WERI-Rb-1 (cell line): ENCODE measurements around the gene RTEL1.

Experiments used
- DNase-seq: peaks from one replicate; pipeline ENCODE4 v3.0.0-alpha.2; 2020
- H3K27ac ChIP-seq: fragments of 250-450 bp; sonication (Bioruptor Pico); 2 replicates; pipeline ENCODE4 v1.5.1; 2020; ENCODE audit warnings: mild to moderate bottlenecking, moderate library complexity
- H3K27me3 ChIP-seq: fragments of 250-450 bp; sonication (Bioruptor Pico); 2 replicates; pipeline ENCODE4 v1.5.1; 2021; ENCODE audit warnings: mild to moderate bottlenecking, low read depth, moderate library complexity; ENCODE audit not compliant: insufficient read depth, severe bottlenecking
- H3K36me3 ChIP-seq: fragments of 250-450 bp; sonication (Bioruptor Pico); 2 replicates; pipeline ENCODE4 v1.5.1; 2020; ENCODE audit warnings: mild to moderate bottlenecking, moderate library complexity
- H3K4me3 ChIP-seq: 2 replicates; pipeline ENCODE4 v1.5.1; 2011; ENCODE audit warnings: low read depth, mild to moderate bottlenecking, control low read depth, low read length
- H3K9me3 ChIP-seq: fragments of 250-450 bp; sonication (Bioruptor Pico); 2 replicates; pipeline ENCODE4 v1.5.1; 2021; ENCODE audit warnings: mild to moderate bottlenecking, moderate library complexity; ENCODE audit not compliant: severe bottlenecking
- TF ChIP-seq, protein P1 (sequence below): IDR thresholded peaks from 2 replicates; pipeline ENCODE4 v1.5.1; 2011; ENCODE audit warnings: low read depth, mild to moderate bottlenecking, control low read depth, inconsistent platforms, low read length

The RTEL1 gene

DNA sequence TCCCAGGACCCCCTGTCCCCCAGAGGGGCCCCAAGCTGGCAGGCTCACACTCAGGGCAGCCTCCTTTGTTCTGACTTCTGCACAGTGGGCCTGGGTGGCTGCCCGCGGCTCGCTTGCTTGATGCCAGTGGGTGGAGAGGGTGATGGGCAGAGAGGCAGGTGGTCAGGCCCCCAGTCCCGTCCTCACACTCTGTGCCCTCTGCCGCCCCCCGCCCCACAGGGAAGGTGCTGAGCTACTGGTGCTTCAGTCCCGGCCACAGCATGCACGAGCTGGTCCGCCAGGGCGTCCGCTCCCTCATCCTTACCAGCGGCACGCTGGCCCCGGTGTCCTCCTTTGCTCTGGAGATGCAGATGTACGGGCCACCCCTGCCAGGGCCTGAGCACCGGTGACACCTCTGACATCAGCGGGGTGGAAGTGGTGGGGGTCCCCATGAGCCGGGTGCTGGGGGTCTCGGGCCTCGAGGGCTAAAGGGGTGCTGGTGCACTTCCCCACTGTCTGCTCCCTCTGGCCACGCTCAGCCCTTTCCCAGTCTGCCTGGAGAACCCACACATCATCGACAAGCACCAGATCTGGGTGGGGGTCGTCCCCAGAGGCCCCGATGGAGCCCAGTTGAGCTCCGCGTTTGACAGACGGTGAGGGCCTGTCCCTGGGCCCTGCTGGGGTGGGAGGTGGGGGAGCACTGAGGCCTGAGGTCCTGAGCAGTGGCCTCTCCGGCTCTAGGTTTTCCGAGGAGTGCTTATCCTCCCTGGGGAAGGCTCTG lies 29.5 kb downstream of the RTEL1 start:
- Histone ChIP-seq H3K36me3 (peaks cover 9% of the 10 kb centered on the region), H3K9me3 (no peaks in the 10 kb centered on the region), H3K4me3 (no peak overlapping the region), H3K27me3 (no peaks in the 10 kb centered on the region), H3K27ac (no peak overlapping the region)
- DNase-seq = no peak
- TF ChIP-seq, protein P1, sequence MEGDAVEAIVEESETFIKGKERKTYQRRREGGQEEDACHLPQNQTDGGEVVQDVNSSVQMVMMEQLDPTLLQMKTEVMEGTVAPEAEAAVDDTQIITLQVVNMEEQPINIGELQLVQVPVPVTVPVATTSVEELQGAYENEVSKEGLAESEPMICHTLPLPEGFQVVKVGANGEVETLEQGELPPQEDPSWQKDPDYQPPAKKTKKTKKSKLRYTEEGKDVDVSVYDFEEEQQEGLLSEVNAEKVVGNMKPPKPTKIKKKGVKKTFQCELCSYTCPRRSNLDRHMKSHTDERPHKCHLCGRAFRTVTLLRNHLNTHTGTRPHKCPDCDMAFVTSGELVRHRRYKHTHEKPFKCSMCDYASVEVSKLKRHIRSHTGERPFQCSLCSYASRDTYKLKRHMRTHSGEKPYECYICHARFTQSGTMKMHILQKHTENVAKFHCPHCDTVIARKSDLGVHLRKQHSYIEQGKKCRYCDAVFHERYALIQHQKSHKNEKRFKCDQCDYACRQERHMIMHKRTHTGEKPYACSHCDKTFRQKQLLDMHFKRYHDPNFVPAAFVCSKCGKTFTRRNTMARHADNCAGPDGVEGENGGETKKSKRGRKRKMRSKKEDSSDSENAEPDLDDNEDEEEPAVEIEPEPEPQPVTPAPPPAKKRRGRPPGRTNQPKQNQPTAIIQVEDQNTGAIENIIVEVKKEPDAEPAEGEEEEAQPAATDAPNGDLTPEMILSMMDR = no peak

DNA sequence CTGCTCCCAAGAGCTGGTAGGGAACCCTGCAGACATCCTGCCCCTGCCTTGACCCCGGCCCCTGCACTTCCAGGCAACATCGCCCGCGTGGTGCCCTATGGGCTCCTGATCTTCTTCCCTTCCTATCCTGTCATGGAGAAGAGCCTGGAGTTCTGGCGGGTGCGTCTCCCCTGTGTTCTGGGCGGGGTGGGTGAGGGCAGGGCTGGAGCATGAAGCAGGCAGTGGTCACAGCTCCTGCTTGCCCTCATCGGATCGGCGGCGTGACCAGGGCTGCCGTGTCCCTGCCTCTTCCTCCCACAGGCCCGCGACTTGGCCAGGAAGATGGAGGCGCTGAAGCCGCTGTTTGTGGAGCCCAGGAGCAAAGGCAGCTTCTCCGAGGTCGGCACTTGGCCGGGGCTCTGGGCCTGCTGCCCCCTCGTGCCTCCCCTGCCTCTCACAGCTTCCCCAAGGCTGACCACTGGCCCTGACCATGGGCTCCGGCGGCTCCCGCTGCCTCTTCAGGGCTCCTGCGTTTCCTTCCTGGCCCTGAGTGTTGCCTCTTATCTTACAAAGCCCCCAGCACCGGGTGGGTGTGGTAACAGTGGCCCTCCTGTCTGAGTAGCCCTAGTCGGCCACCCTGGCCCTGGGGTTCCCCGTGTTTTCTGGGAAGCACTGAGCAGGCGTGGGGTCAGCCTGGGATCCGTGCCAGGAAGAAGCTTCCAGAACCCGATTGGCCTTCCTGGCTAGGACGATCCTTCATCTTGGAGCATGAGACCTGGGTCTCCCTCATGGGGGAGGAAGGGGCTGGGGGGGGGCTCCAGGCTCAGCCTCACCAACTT lies 30.3 kb downstream of the RTEL1 start:
- DNase-seq = no peak
- TF ChIP-seq, protein P1 = no peak
- H3K36me3 ChIP-seq = peaks cover 6% of the 10 kb centered on the region; the same call in 1 of the 2 replicates
- H3K27ac ChIP-seq = no peak overlapping the region
- no peaks in the 10 kb centered on the region for H3K9me3 ChIP-seq
- no peaks in the 10 kb centered on the region for H3K27me3 ChIP-seq
- H3K4me3 ChIP-seq = no peak overlapping the region

DNA sequence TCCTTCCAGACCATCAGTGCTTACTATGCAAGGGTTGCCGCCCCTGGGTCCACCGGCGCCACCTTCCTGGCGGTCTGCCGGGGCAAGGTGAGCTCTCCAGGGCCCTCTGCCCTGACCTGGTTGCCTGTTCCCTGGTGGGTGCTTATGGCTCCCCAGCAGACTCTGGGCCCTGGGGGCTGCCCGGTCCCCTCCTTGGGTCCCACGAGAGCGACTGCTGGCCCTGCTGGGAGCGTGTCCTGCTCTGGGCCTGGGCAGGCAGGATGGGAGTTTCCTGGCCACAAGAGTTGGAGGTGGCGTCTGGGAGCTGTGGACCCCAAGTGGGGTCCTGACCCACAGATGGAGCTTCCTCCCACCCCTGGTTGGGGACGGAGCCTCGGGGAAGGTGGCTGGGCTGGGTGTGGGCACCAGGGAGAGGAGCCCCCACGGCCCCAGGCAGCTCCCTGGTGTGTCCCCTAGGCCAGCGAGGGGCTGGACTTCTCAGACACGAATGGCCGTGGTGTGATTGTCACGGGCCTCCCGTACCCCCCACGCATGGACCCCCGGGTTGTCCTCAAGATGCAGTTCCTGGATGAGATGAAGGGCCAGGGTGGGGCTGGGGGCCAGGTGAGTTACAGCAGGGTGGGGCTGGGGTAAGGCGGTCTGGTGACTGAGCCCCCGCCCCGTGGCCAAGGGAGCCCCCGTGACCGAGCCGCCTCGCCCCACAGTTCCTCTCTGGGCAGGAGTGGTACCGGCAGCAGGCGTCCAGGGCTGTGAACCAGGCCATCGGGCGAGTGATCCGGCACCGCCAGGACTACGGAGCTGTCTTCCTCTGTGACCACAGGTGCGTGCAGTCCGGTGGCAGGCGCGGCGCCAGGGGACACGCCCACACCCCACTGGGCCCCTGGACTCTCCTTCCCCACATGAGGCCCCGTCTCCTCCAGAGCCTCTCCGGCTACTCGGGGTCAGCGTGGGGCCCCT lies 31.2 kb downstream of the RTEL1 start:
- Histone ChIP-seq H3K4me3 (no peak overlapping the region), H3K9me3 (no peaks in the 10 kb centered on the region), H3K36me3 (peaks cover 13% of the 10 kb centered on the region), H3K27me3 (no peaks in the 10 kb centered on the region), H3K27ac (no peak overlapping the region)
- TF ChIP-seq, protein P1 = no peak
- no peak for DNase-seq

DNA sequence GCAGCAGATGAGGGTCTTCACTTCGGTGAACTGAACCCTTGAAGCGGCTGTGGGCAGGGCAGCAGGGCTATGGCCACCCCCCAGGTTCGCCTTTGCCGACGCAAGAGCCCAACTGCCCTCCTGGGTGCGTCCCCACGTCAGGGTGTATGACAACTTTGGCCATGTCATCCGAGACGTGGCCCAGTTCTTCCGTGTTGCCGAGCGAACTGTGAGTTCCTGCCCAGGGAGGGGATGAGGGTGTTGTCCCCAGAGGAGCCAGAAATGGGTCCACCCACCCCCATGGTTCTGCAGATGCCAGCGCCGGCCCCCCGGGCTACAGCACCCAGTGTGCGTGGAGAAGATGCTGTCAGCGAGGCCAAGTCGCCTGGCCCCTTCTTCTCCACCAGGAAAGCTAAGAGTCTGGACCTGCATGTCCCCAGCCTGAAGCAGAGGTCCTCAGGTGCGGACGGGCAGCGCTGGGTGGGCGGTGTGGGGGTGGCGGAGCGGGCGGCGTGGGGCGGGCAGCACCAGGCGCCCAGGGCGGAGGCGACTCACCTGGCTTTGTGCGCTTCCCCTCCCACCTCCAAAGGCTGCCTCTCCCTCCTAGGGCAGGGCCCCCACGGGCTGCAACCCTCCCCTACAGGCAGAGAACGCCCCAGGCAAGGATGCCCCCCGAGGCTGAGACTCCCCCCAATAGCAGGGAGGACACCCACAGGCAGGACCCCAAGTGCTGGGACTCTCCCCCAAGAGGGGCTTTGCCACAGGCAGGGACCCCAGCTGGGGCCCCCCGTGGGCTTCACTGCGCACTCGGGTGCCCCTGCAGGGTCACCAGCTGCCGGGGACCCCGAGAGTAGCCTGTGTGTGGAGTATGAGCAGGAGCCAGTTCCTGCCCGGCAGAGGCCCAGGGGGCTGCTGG lies 32.1 kb downstream of the RTEL1 start:
- TF ChIP-seq, protein P1 = no peak
- DNase-seq = no peak
- Histone ChIP-seq H3K9me3 (no peaks in the 10 kb centered on the region), H3K27me3 (no peaks in the 10 kb centered on the region), H3K4me3 (no peak overlapping the region), H3K27ac (no peak overlapping the region), H3K36me3 (peaks cover 21% of the 10 kb centered on the region)
